K562 (cell line): ENCODE data around the gene MGRN1. TPM values are rescaled to one million over a fixed set of nuclear protein-coding genes. Genes with fewer than 3 reads are reported as not detected.

ENCODE experiments used
- ATAC-seq: fragments of 200-7000 bp; cut with Tn5 transposase; 3 replicates; pipeline ENCODE4 v1.9.1; 2020; ENCODE audit warnings: moderate library complexity
- BruUV-seq: library from RNA; stranded (reverse); fragments of 400-500 nt; replicated peaks from 2 replicates; lab custom pipeline; 2021; lab: Mats Ljungman, UMichigan
- CTCF ChIA-PET: fragments of 300-600 bp; formaldehyde crosslinking; extraction: SDS; loops from one replicate; lab custom pipeline; 2021; ENCODE audit warnings: low intra/inter-chr PET ratio; lab: Yijun Ruan, JAX
- POLR2A ChIA-PET: fragments of 300-600, 350-650 bp; sonication (Branson Sonifier 250); formaldehyde crosslinking; extraction: SDS; loops from one replicate; lab custom pipeline; 2021; ENCODE audit warnings: antibody characterized with exemption, inconsistent platforms; lab: Yijun Ruan, JAX
- DNase-seq, 4 experiments: peaks; one replicate each; pipeline versions ENCODE4 v3.0.0 to v3.0.0-alpha.2; 2011 to 2018; ENCODE audit warnings: low spot score in 3 of 4, mixed read lengths in 3 of 4; ENCODE audit errors: extremely low read depth in 1 of 4
- FAIRE-seq: peaks from 2 replicates; lab custom pipeline; 2011; peaks lifted over from hg19 to GRCh38; lab: Jason Lieb, UNC
- H2AFZ ChIP-seq: 2 replicates; pipeline ENCODE4 v1.6.0; 2011; ENCODE audit warnings: low read depth, low read length, control low read depth, inconsistent platforms
- H3K27ac ChIP-seq: fragments of 200-600 bp; 3 replicates; pipeline ENCODE4 v1.8.0; 2011; ENCODE audit warnings: low read depth, mild to moderate bottlenecking, control low read depth, inconsistent platforms, low read length, moderate library complexity, mixed read lengths; ENCODE audit errors: extremely low read depth
- H3K27me3 ChIP-seq, 2 experiments: fragments of 300-600 bp in 1 of 2; 2 replicates in 1 of 2; 3 replicates in 1 of 2; pipeline versions ENCODE4 v1.6.0 to v1.8.0; 2011; ENCODE audit warnings: inconsistent platforms in 2 of 2, low read length in 2 of 2, mild to moderate bottlenecking in 1 of 2, mixed read lengths in 1 of 2, moderate library complexity in 1 of 2; ENCODE audit not compliant: control insufficient read depth in 2 of 2, insufficient read depth in 2 of 2
- H3K36me3 ChIP-seq: fragments of 300-600 bp; 3 replicates; pipeline ENCODE4 v1.8.0; 2011; ENCODE audit warnings: mild to moderate bottlenecking, low read length, inconsistent platforms; ENCODE audit not compliant: control insufficient read depth, insufficient read depth
- H3K4me1 ChIP-seq, 2 experiments: fragments of 200-600 bp in 1 of 2; replicated peaks in 1 of 2; 2 replicates in 1 of 2; 3 replicates in 1 of 2; pipeline versions ENCODE4 v1.5.1 to v1.8.0; 2011; ENCODE audit warnings: inconsistent platforms in 2 of 2, low read length in 2 of 2, mild to moderate bottlenecking in 1 of 2, mixed read lengths in 1 of 2, moderate library complexity in 1 of 2; ENCODE audit not compliant: control insufficient read depth in 2 of 2, insufficient read depth in 2 of 2
- H3K4me2 ChIP-seq: 2 replicates; pipeline ENCODE4 v1.6.1; 2011; ENCODE audit warnings: low read length, control low read depth, inconsistent platforms, mixed read lengths; ENCODE audit not compliant: insufficient read depth
- H3K4me3 ChIP-seq: fragments of 200-600 bp; sonication (generic), shearing (Covaris generic); 2 replicates; pipeline ENCODE4 v1.5.1; 2016; ENCODE audit warnings: control low read depth, inconsistent platforms
- H3K79me2 ChIP-seq: fragments of 200-600 bp; 3 replicates; pipeline ENCODE4 v1.8.0; 2011; ENCODE audit warnings: low read length, inconsistent platforms; ENCODE audit not compliant: control insufficient read depth, insufficient read depth
- H3K9ac ChIP-seq, 2 experiments: 2 replicates each; pipeline versions ENCODE4 v1.6.0 to v1.6.1; 2011; ENCODE audit warnings: low read depth in 2 of 2, low read length in 2 of 2, control low read depth in 1 of 2, inconsistent platforms in 1 of 2, mild to moderate bottlenecking in 1 of 2, mixed read lengths in 1 of 2; ENCODE audit not compliant: insufficient read depth in 1 of 2
- H3K9me1 ChIP-seq: one replicate; pipeline ENCODE4 v1.6.0; 2011; ENCODE audit warnings: inconsistent platforms, mild to moderate bottlenecking, low read length, moderate library complexity; ENCODE audit not compliant: control insufficient read depth, insufficient read depth
- H3K9me3 ChIP-seq: replicated peaks from 2 replicates; pipeline ENCODE4 v1.5.1; 2011; ENCODE audit warnings: low read depth, low read length, inconsistent platforms; ENCODE audit not compliant: control insufficient read depth, insufficient read depth
- H4K20me1 ChIP-seq: replicated peaks from 2 replicates; pipeline ENCODE4 v1.6.1; 2011; ENCODE audit warnings: low read length, inconsistent platforms, mixed read lengths; ENCODE audit not compliant: control insufficient read depth, insufficient read depth
- CBFB ChIP-seq: sonication (generic); formaldehyde crosslinking; IDR thresholded peaks from 2 replicates; pipeline ENCODE4 v1.4.0; 2020; ENCODE audit warnings: mild to moderate bottlenecking, missing genetic modification reagents
- CBX2 ChIP-seq: fragments of 200-600 bp; sonication (generic); IDR thresholded peaks from one replicate; pipeline ENCODE4 v1.6.1; 2012; ENCODE audit warnings: mild to moderate bottlenecking, low read length, inconsistent platforms; ENCODE audit not compliant: insufficient read depth, poor library complexity, severe bottlenecking
- PHF8 ChIP-seq: fragments of 200-600 bp; sonication (generic); IDR thresholded peaks from 2 replicates; pipeline ENCODE4 v1.6.1; 2012; ENCODE audit warnings: mixed run types, mild to moderate bottlenecking, inconsistent platforms, low read length, moderate library complexity, borderline replicate concordance
- REST ChIP-seq, 2 experiments: fragments of 450-650 bp; formaldehyde crosslinking in 1 of 2; IDR thresholded peaks; 2 replicates each; pipeline versions ENCODE4 v1.4.0 to v1.6.1; 2014 to 2020; ENCODE audit warnings: mild to moderate bottlenecking in 2 of 2, borderline replicate concordance in 1 of 2, low read depth in 1 of 2
- SOX6 ChIP-seq: fragments of 450-650 bp; IDR thresholded peaks from 2 replicates; pipeline ENCODE4 v1.6.1; 2014; ENCODE audit warnings: mild to moderate bottlenecking
- TARDBP ChIP-seq: fragments of 450-650 bp; IDR thresholded peaks from 2 replicates; pipeline ENCODE4 v1.6.1; 2016
- THRA ChIP-seq: fragments of 450-650 bp; IDR thresholded peaks from 2 replicates; pipeline ENCODE4 v1.6.1; 2017; ENCODE audit warnings: mild to moderate bottlenecking, moderate library complexity
- ZBTB26 ChIP-seq: fragments of 450-650 bp; formaldehyde crosslinking; IDR thresholded peaks from 2 replicates; pipeline ENCODE4 v1.4.0; 2022; ENCODE audit warnings: missing genetic modification characterization
- ZNF212 ChIP-seq: fragments of 450-650 bp; formaldehyde crosslinking; IDR thresholded peaks from 2 replicates; pipeline ENCODE4 v1.4.0; 2020; ENCODE audit warnings: mild to moderate bottlenecking
- ZNF740 ChIP-seq, 3 experiments: fragments of 200-800 bp in 1 of 3; sonication (Bioruptor generic) in 1 of 3; sonication (generic) in 1 of 3; formaldehyde crosslinking in 1 of 3; IDR thresholded peaks; 2 replicates each; pipeline versions ENCODE4 v1.6.1 to v1.8.0; 2016 to 2022; ENCODE audit warnings: mild to moderate bottlenecking in 2 of 3, missing compliant biosample characterization in 2 of 3, missing genetic modification characterization in 2 of 3, missing genetic modification reagents in 1 of 3
- WGBS: fragments of 100-300 bp; shearing (Covaris generic); methylation state at CpG from one replicate; pipeline ENCODE4 v1.1.6; 2016; ENCODE audit warnings: low coverage, mixed read lengths; ENCODE audit not compliant: insufficient coverage; ENCODE audit errors: missing lambda C conversion rate; 5-methylcytosine and 5-hydroxymethylcytosine counted together
- in situ Hi-C: fragments of 300-500 bp; cut with MboI; formaldehyde crosslinking; loops from 4 replicates; pipeline ENCODE4 v1.15.0; 2018; ENCODE audit warnings: inconsistent platforms, mixed read lengths
- intact Hi-C: fragments of 100-400 bp; cut with micrococcal nuclease; formaldehyde crosslinking; loops from 2 replicates; pipeline ENCODE4 v1.14.2; 2022
- polyA plus RNA-seq, 8 experiments: library from polyadenylated mRNA; depleted of rRNA in 4 of 8; stranded (reverse) in 5 of 8; unstranded in 3 of 8; fragments of >200 nt; fragmentation: Nextera tagmentation in 2 of 8; fragmentation: Illumina TruSeq in 1 of 8; extraction: Ambion mirVana in 2 of 8; extraction: Trizol in 1 of 8; gene quantifications; 2 replicates each; pipeline versions ENCODE4 v1.2.1 to v1.2.3, GENCODE V29; 2011 to 2014; ENCODE audit warnings: inconsistent platforms in 1 of 8, missing spikeins in 1 of 8
- total RNA-seq, 7 experiments: library from RNA; depleted of rRNA in 6 of 7; stranded (reverse); fragments of >200 nt in 6 of 7; fragmentation: Illumina TruSeq in 2 of 7; extraction: Trizol in 2 of 7; gene quantifications; 2 replicates each; pipeline versions ENCODE4 v1.2.1 to v1.2.3, GENCODE V29; 2011 to 2021; ENCODE audit warnings: low replicate concordance in 1 of 7

The MGRN1 gene
- total and polyA plus RNA-seq, 9 of the 15 experiments (the other 6 are each of a cell fraction or from before 2014, with no cell fraction given): 0.15 to 37.9 (median 6.0) TPM

GRCh38 chr16:4591191-4591590 lies 33.4 kb upstream of the MGRN1 start:
- WGBS: 0% methylated on average over 6 of the region's 6 CpGs
- BruUV-seq: no TSS peak
- TF ChIP-seq PHF8: no peak
- no peak for TF ChIP-seq ZNF740 (CRISPR knock-in tag; IDR thresholded peaks at IDR 0.05)
- TF ChIP-seq ZNF740 (tag; IDR thresholded peaks at IDR 0.05): no peak
- no peak for TF ChIP-seq CBX2
- TF ChIP-seq CBFB (CRISPR knock-in tag): no peak
- TF ChIP-seq REST (IDR thresholded peaks at IDR 0.05; ENCODE audit: borderline replicate concordance): no peak
- TF ChIP-seq REST (CRISPR knock-in tag; IDR thresholded peaks at IDR 0.05; ENCODE audit: low read depth): no peak
- no peak for TF ChIP-seq SOX6
- no peak for TF ChIP-seq THRA
- no peak for TF ChIP-seq ZNF212 (CRISPR knock-in tag)
- TF ChIP-seq ZBTB26 (CRISPR knock-in tag): no peak
- TF ChIP-seq TARDBP: no peak

More at GRCh38 chr16:4591191-4591590, 33.4 kb upstream of the MGRN1 start:
- Histone ChIP-seq H3K4me1 (peaks cover 0 to 26% of the 10 kb centered on the region in 2 experiments; a peak in 2 of 5 replicates), H3K4me3 (no peak overlapping the region), H4K20me1 (0 out of 2 replicates have a peak, but pooled peaks cover 4% of the 10 kb centered on the region), H3K4me2 (no peak overlapping the region), H3K27me3 (peaks cover 61 to 82% of the 10 kb centered on the region in 2 experiments), H3K36me3 (no peaks in the 10 kb centered on the region), H2AFZ (no peak overlapping the region), H3K9ac (no peak overlapping the region), H3K9me1 (no peaks in the 10 kb centered on the region), H3K9me3 (peaks cover 7% of the 10 kb centered on the region), H3K79me2 (no peaks in the 10 kb centered on the region), H3K27ac (no peak overlapping the region)
- POLR2A ChIA-PET: interaction anchor here (1.1 to 1.2 kb wide), 2 partner anchors 9 to 17 kb away, joined by 3 to 5 read pairs; no protein-coding TSS in a partner anchor
- ATAC-seq: no peak
- in situ Hi-C loops: no loop called here
- peak in 1 of 4 experiments; percentile 4 for DNase-seq
- CTCF ChIA-PET: no interaction called here
- intact Hi-C loops: no loop called here
- FAIRE-seq: peak; percentile 42
